PC-3 (cell line): Measurements from ENCODE around the gene FMNL1. TPM values are rescaled to one million over a fixed set of nuclear protein-coding genes. Genes with fewer than 3 reads are reported as not detected.

Experiments used
- ATAC-seq: fragments of 200-7000 bp; cut with Tn5 transposase; 2 replicates; pipeline ENCODE4 v1.9.1; 2020; ENCODE audit warnings: mild to moderate bottlenecking, moderate library complexity
- BruUV-seq: library from RNA; stranded (reverse); fragments of 400-500 nt; replicated peaks from 2 replicates; lab custom pipeline; 2021; lab: Mats Ljungman, UMichigan
- CTCF ChIA-PET: fragments of 300-600 bp; sonication (Branson Sonifier 250); formaldehyde crosslinking; loops from one replicate; lab custom pipeline; 2022; ENCODE audit warnings: antibody characterized with exemption; lab: Charles Lee
- POLR2A ChIA-PET: fragments of 300-600 bp; sonication (Branson Sonifier 250); formaldehyde crosslinking; loops from one replicate; lab custom pipeline; 2022; ENCODE audit warnings: antibody characterized with exemption; ENCODE audit not compliant: unreplicated experiment; lab: Charles Lee
- DNase-seq: peaks from one replicate; pipeline ENCODE4 v3.0.0-alpha.2; 2015
- H2AFZ ChIP-seq: fragments of 300-600 bp; sonication (generic); 2 replicates; pipeline ENCODE4 v1.6.0; 2016; ENCODE audit warnings: antibody characterized with exemption, low read length
- H3F3A ChIP-seq: fragments of 300-600 bp; sonication (generic); one replicate; pipeline ENCODE4 v1.6.0; 2017; ENCODE audit warnings: antibody characterized with exemption, low read length, control low read depth, mild to moderate bottlenecking; ENCODE audit not compliant: unreplicated experiment
- H3K27ac ChIP-seq: fragments of 300-600 bp; sonication (generic); 2 replicates; pipeline ENCODE4 v1.5.1; 2016; ENCODE audit warnings: mild to moderate bottlenecking, low read length
- H3K27me3 ChIP-seq: fragments of 300-600 bp; sonication (generic); 2 replicates; pipeline ENCODE4 v1.6.1; 2016; ENCODE audit warnings: low read length, mixed read lengths
- H3K36me3 ChIP-seq: fragments of 300-600 bp; sonication (generic); 2 replicates; pipeline ENCODE4 v1.6.1; 2016; ENCODE audit warnings: low read depth, mixed run types, low read length, mixed read lengths
- H3K4me1 ChIP-seq: fragments of 300-600 bp; sonication (generic); 2 replicates; pipeline ENCODE4 v1.5.1; 2016; ENCODE audit warnings: low read length; ENCODE audit not compliant: insufficient read depth
- H3K4me2 ChIP-seq: fragments of 300-600 bp; sonication (generic); 2 replicates; pipeline ENCODE4 v1.6.0; 2016; ENCODE audit warnings: low read length
- H3K4me3 ChIP-seq: fragments of 300-600 bp; sonication (generic); 2 replicates; pipeline ENCODE4 v1.5.1; 2016; ENCODE audit warnings: mild to moderate bottlenecking, low read length, mixed read lengths
- H3K79me2 ChIP-seq: fragments of 300-600 bp; sonication (generic); 2 replicates; pipeline ENCODE4 v1.6.1; 2017; ENCODE audit warnings: low read length, mixed read lengths
- H3K9ac ChIP-seq: fragments of 300-600 bp; sonication (generic); 2 replicates; pipeline ENCODE4 v1.6.0; 2016; ENCODE audit warnings: mild to moderate bottlenecking, low read length
- H3K9me2 ChIP-seq: fragments of 300-600 bp; sonication (generic); replicated peaks from 2 replicates; pipeline ENCODE4 v1.6.1; 2016; ENCODE audit warnings: mixed run types, low read length, mixed read lengths
- H3K9me3 ChIP-seq: fragments of 300-600 bp; sonication (generic); 2 replicates; pipeline ENCODE4 v1.6.1; 2016; ENCODE audit warnings: low read length, mixed read lengths
- H4K20me1 ChIP-seq: fragments of 300-600 bp; sonication (generic); 2 replicates; pipeline ENCODE4 v1.6.1; 2016; ENCODE audit warnings: low read length, mixed read lengths
- EZH2 ChIP-seq: fragments of 300-600 bp; sonication (generic); IDR thresholded peaks from one replicate; pipeline ENCODE4 v1.6.1; 2017; ENCODE audit warnings: antibody characterized with exemption, mild to moderate bottlenecking, low read length; ENCODE audit not compliant: unreplicated experiment
- EZH2phosphoT487 ChIP-seq: fragments of 300-600 bp; sonication (generic); IDR thresholded peaks from 2 replicates; pipeline ENCODE4 v1.6.1; 2018; ENCODE audit warnings: mild to moderate bottlenecking, antibody characterized with exemption, low read length, borderline replicate concordance
- intact Hi-C: fragments of 100-400 bp; cut with micrococcal nuclease; formaldehyde crosslinking; loops from 2 replicates; pipeline ENCODE4 v1.9.0; 2023
- total RNA-seq: library from RNA; depleted of rRNA; stranded (reverse); fragments of >200 nt; gene quantifications from 2 replicates; pipeline ENCODE4 v1.2.3, GENCODE V29; 2014
- TF ChIP-seq, protein P1 (sequence below): fragments of 300-600 bp; sonication (generic); conservative IDR thresholded peaks from 2 replicates; pipeline ENCODE4 v1.5.1; 2017; ENCODE audit warnings: antibody characterized with exemption, low read depth, mild to moderate bottlenecking, low read length

FMNL1 gene
- total RNA-seq, 1 experiment from 2014 or later = 8.2 TPM

DNA sequence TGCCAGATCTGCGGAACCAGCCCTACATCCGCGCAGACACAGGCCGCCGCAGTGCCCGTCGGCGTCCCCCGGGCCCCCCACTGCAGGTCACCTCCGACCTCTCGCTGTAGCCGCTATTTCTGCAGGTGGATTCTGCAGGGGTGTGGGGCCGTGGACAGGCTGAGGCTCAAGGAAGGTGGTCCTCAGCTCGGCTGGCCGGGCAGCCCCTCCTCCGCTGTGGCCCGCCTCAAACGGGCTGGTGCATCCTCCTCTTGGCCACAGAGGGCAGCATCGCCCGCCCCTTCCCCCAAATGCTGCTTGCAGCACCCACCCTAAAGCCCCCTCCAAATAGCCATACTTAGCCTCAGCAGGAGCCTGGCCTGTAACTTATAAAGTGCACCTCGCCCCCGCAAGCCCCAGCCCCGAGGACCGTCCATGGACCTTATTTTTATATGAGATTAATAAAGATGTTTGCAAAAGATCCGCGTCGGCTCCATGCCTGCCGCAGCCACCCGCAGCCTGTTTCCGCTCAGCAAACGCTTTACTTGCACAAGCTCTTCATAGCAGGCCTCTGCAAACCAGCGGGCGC is 25.3 kb downstream of the FMNL1 start:
- H2AFZ ChIP-seq = peak overlapping the region; percentile 62
- H3F3A ChIP-seq = no peaks in the 10 kb centered on the region
- H3K4me2 ChIP-seq = peak overlapping the region; percentile 93
- H3K4me3 ChIP-seq = peak overlapping the region; percentile 88
- peaks cover 33% of the 10 kb centered on the region for H3K4me1 ChIP-seq
- H3K9me3 ChIP-seq = no peaks in the 10 kb centered on the region
- H4K20me1 ChIP-seq = no peaks in the 10 kb centered on the region
- H3K9ac ChIP-seq = peak overlapping the region; percentile 89
- H3K27me3 ChIP-seq = no peaks in the 10 kb centered on the region
- ChIA-PET CTCF (interaction anchor here (0.6 to 1.1 kb wide), 3 partner anchors 45 to 1686 kb away, joined by 3 read pairs; no protein-coding TSS in a partner anchor), POLR2A (interaction anchor here (0.6 to 0.8 kb wide), 2 partner anchors 38 to 179 kb away, joined by 3 read pairs; no protein-coding TSS in a partner anchor)
- H3K9me2 ChIP-seq = no peaks in the 10 kb centered on the region
- peak; percentile 10 for ATAC-seq
- TF ChIP-seq, protein P1, sequence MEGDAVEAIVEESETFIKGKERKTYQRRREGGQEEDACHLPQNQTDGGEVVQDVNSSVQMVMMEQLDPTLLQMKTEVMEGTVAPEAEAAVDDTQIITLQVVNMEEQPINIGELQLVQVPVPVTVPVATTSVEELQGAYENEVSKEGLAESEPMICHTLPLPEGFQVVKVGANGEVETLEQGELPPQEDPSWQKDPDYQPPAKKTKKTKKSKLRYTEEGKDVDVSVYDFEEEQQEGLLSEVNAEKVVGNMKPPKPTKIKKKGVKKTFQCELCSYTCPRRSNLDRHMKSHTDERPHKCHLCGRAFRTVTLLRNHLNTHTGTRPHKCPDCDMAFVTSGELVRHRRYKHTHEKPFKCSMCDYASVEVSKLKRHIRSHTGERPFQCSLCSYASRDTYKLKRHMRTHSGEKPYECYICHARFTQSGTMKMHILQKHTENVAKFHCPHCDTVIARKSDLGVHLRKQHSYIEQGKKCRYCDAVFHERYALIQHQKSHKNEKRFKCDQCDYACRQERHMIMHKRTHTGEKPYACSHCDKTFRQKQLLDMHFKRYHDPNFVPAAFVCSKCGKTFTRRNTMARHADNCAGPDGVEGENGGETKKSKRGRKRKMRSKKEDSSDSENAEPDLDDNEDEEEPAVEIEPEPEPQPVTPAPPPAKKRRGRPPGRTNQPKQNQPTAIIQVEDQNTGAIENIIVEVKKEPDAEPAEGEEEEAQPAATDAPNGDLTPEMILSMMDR = peak; percentile 72
- TF ChIP-seq EZH2phosphoT487 = no peak
- DNase-seq = peak; percentile 35
- 0 out of 2 replicates have a peak, but pooled peaks cover 4% of the 10 kb centered on the region for H3K36me3 ChIP-seq
- intact Hi-C loops = no loop called here
- BruUV-seq = TSS peak; percentile 35
- peak overlapping the region; percentile 73 for H3K27ac ChIP-seq
- H3K79me2 ChIP-seq = peaks cover 18% of the 10 kb centered on the region

DNA sequence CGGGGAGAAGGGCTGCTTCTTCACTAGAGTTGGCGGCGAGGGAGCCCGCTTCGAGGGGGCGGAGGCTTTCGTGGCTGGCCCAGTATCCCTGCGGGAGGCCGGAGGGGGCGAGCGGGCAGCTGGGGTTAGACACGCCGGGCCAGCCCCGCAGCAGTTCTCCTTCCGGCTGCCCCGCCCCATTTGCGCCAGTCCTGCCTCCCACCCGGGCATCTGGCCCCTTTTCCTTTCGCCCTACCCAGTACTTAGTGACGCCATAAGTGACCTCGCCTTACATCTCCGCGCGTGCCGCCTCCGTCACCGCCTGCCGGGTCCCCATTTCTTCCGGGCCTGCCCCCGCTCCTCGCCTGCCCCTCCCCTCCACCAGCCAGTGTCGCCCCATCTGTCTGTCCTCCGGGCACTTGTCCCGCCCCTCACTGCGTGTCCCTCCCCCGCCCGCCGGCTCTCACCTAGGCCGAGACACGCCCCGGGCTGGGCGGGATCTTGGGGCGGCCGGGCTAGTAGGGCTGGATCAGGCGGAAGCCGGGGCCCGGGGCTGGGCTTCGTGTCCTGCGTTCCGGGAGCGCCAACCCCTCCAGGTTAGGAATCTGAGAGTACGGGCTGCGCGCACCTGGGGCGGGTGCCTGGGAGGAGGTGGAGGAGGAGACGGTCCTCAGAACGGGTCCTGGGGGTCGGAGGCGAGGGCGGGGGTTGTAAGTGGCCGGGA is 25.9 kb downstream of the FMNL1 start:
- CTCF ChIA-PET = interaction anchor here (0.6 to 1.1 kb wide), 3 partner anchors 44 to 1687 kb away, joined by 3 read pairs; no protein-coding TSS in a partner anchor
- Histone ChIP-seq H3K9me2 (no peaks in the 10 kb centered on the region), H3F3A (no peaks in the 10 kb centered on the region), H3K9me3 (no peaks in the 10 kb centered on the region), H3K4me2 (peak overlapping the region; percentile 93), H3K27me3 (no peaks in the 10 kb centered on the region), H3K27ac (peak overlapping the region; percentile 73), H4K20me1 (no peaks in the 10 kb centered on the region), H3K4me1 (peaks cover 39% of the 10 kb centered on the region), H2AFZ (peak overlapping the region; percentile 62), H3K79me2 (peaks cover 18% of the 10 kb centered on the region), H3K9ac (peak overlapping the region; percentile 89), H3K4me3 (peak overlapping the region; percentile 88), H3K36me3 (0 out of 2 replicates have a peak, but pooled peaks cover 4% of the 10 kb centered on the region)
- POLR2A ChIA-PET = interaction anchor here (0.6 to 0.8 kb wide), 4 partner anchors 39 to 178 kb away, joined by 3 to 4 read pairs (median 3); no protein-coding TSS in a partner anchor
- ATAC-seq (peak; percentile 89), DNase-seq (peak; percentile 99)
- BruUV-seq = no TSS peak
- TF ChIP-seq EZH2 (no peak), EZH2phosphoT487 (no peak)
- TF ChIP-seq, protein P1 = no peak
- intact Hi-C loops = no loop called here
